GM19324 (cell line): ENCODE measurements around the gene AFG1L.
A peak's percentile ranks its signal among the peaks of the same experiment; 100 is the strongest.
"Not testable (repeated sequence)": the region's sequence is repeated elsewhere in the genome, so short reads cannot be mapped to it uniquely, and the experiment has no call there.

Source experiments
- ATAC-seq: cut with Tn5 transposase; IDR thresholded peaks from one replicate; pipeline ENCODE4 v1.9.1; 2021; ENCODE audit warnings: mild to moderate bottlenecking, moderate library complexity; ENCODE audit not compliant: unreplicated experiment, low FRiP score

AFG1L gene

DNA sequence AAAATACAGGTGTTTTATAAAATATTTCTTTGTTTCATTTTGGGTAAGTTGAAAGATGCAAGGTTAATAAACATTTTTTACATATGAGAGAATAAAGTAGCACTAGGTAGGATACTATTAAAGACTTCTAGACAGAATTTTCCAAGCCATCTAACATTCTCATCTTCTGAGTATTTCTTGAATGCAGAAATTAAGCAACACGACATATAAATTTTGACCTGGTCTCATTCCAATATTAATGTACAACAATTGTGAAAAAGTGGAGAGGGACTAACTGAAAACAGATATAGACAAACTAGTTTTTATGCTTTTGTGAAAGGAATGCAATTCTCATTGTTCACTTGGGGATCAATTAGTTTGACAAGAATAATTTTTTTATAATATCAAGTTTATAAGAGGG, 254.4 kb downstream of the AFG1L start:
- ATAC-seq: no peak

DNA sequence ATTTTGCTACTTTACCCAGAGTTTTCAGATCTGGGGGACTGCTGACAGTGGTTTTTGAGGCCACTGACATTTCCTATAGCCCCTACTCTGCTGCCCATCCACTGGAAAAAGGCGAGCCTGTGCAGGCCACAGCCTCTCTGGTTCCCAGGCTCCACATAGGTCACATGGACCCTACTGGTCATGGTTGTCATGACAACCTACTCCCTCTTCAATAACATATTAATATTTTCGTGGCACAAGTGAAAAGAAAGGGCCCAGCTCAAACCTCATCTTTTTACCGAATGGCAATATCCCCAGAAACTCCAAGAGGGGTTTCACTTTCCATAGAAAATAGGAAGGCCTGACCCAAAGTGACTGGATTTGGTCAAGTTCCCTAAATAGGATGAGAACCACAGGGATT, 254.9 kb downstream of the AFG1L start:
- no peak for ATAC-seq

GRCh38 chr6:108550256-108550655, 255.4 kb downstream of the AFG1L start:
- no peak for ATAC-seq

GRCh38 chr6:108555399-108556052, 260.7 kb downstream of the AFG1L start:
- no peak for ATAC-seq

- no peak for ATAC-seq
Measured at GRCh38 chr6:108556250-108556649, 261.4 kb downstream of the AFG1L start.

- no peak for ATAC-seq
Measured at GRCh38 chr6:108556866-108557493, 262.1 kb downstream of the AFG1L start.

DNA sequence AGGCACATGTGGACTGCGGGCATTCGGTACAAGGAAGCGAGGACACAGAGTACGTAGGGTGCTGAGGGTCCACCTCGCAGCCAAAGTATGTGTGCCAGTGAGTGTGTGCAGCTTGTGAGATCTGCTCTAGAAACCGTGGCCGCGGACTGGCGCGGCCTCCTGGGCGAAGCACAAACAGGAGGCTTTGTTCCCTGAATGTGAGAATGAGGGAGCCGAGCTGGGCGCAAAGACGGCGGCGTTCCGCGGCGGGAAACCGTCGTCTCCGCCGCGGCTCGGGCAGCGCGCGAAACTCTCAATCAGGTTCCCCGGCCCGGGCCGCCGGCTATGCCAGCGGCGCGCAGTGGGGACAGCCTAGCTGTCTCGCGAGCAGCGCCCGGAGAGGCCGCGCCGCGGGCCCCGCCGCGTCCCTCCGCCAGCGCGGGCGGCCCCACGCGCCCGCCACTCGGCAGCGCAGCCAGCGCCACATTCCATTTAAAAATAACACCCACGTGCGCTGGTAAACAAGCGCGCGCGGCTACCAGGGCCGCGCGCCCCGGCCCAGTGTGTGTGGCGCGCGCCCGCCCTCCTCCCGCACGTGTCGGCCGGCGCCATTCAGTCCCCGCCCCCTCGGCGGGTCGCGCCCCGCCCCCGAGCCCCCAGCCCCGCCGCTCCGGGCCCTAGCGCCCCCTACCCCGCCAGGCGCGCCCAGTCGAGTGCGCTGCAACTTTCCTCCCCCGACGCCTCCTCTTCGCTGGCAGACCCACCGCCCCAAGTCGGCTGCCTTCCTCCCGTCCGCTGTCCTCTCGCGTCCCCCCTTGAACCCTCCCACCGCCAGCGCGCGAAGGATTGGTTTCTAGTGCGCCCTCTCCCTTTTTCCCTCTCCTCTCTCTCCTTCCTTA, 262.9 kb downstream of the AFG1L start:
- peak; percentile 19 for ATAC-seq

DNA sequence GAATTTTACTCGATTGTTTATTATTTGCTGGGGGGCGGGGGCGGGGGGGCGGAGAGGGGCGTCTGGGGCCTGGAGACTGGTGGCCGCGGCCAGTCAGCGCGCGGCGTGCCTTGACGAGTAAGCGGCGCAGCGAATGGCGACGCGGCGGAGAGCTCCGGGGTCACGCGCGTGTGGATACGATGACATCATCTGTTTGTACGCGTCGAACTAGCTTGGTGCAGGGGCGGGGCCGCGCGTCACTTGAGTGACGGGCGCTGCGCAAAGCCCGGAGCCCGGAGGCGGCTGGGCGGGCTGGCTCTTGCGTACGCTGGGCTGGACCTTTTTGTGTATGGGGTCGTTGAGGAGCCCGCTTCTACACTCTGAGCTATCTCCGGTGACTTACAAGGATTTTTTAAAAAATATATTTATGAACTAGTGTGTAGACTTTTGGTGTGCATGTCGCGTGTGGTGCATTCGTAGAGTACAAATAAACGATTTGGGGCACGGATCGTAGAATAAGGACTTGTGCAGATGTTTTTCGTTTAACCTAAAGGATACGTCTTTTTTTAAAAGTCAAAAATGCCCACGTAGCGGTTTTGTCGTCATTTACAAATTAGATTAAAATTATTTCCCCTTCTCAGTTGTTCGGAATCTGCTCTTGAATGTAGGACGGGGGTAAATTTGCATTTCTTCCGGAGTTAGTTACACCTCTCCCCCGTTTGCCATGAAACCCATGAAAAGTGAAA, 263.7 kb downstream of the AFG1L start:
- peak; percentile 67 for ATAC-seq

GRCh38 chr6:108559097-108559883, 264.4 kb downstream of the AFG1L start:
- peak; percentile 53 for ATAC-seq

GRCh38 chr6:108559884-108560462, 265.1 kb downstream of the AFG1L start:
- ATAC-seq: no peak

GRCh38 chr6:108560463-108561308, 265.8 kb downstream of the AFG1L start, which contains the start of gene FOXO3:
TSS of gene FOXO3 (plus strand) at chr6:108560917. CDS start at chr6:108561209, 292 bp downstream.
- no peak for ATAC-seq

- ATAC-seq: not testable (repeated sequence)
Measured at GRCh38 chr6:108561309-108561647, 266.4 kb downstream of the AFG1L start.

GRCh38 chr6:108561742-108562502, 267.1 kb downstream of the AFG1L start:
- ATAC-seq: no peak

GRCh38 chr6:108562503-108562993, 267.7 kb downstream of the AFG1L start:
- no peak for ATAC-seq

- no peak for ATAC-seq
Measured at GRCh38 chr6:108563292-108563691, 268.4 kb downstream of the AFG1L start.

- no peak for ATAC-seq
Measured at GRCh38 chr6:108564178-108564577, 269.3 kb downstream of the AFG1L start.

DNA sequence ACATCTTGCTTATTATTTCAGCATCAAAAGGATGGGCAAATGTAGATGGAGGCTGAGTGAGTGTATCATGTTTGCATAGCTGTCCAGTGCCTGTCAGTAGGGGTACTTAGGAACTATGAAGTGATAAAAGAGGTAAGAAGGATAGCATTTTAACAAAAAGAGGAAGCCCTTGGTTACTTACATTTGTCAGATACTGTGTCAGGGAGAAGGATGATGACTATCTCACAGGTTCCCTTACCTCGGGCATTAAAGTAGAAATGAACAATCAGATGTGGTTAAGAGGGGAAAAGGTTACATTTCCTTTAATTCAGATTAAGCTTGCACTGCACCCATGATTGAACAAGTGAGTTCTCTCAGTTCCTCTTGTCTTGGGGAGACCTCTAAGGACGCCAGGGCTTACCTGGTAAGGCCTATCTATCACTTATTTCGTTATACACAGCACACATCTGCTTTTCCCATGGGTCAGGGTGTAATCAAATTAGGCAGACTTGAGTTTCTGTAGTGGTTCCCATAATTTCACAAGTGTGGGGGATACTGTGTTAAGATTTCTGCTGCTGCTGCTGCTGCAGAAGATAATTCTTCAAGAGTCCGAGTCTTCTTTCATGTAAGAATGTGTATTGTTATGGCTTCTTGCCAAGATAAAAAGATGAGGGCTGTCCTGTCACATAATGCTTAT, 270.4 kb downstream of the AFG1L start:
- peak; percentile 66 for ATAC-seq
